ENCODE data around the gene RC3H1. TPM values are rescaled to one million over a fixed set of nuclear protein-coding genes. Genes with fewer than 3 reads are reported as not detected.

The RC3H1 gene
- total and polyA plus RNA-seq, 10 of the 15 experiments (the other 5 are each of a cell fraction or from before 2014, with no cell fraction given): 1.4 to 33.9 (median 11.8) TPM

- BruUV-seq (replicated peaks): no TSS peak
- peaks cover 61% of the 10 kb centered on the region for H3K79me2 ChIP-seq (ENCODE audit: control insufficient read depth, insufficient read depth, low read length)
- intact Hi-C loops (cut with micrococcal nuclease; ENCODE audit: unreplicated experiment): loop anchor here (2.0 to 10.0 kb wide), 2 partner anchors 17 to 139 kb away; partner anchors contain the start of genes GAS5 and ZBTB37
- H4K20me1 ChIP-seq (ENCODE audit: control insufficient read depth, insufficient read depth): no peaks in the 10 kb centered on the region; the same call in 1 of the 2 replicates
- TF ChIP-seq REST (IDR thresholded peaks at IDR 0.05; ENCODE audit: low read depth, low read length) (no peak), IKZF2 (IDR thresholded peaks at IDR 0.05) (no peak), ESRRA (IDR thresholded peaks at IDR 0.05; ENCODE audit: low read length) (no peak), CBX3 (IDR thresholded peaks at IDR 0.05; ENCODE audit: borderline replicate concordance, low read depth) (no peak), POLR2AphosphoS2 (IDR thresholded peaks at IDR 0.05; ENCODE audit: low read depth, low read length) (no peak), NRF1 (conservative IDR thresholded peaks at IDR 0.05; ENCODE audit: low read depth, low read length) (no peak), ZBED1 (IDR thresholded peaks at IDR 0.05; ENCODE audit: borderline replicate concordance) (no peak), SMAD5 (IDR thresholded peaks at IDR 0.05; ENCODE audit: low read depth) (no peak), FOS (IDR thresholded peaks at IDR 0.05; ENCODE audit: borderline replicate concordance, extremely low read depth, insufficient read length) (no peak), ZNF687 (IDR thresholded peaks at IDR 0.05) (no peak), TCF3 (IDR thresholded peaks at IDR 0.05; ENCODE audit: borderline replicate concordance, insufficient read depth, low read depth, low read length) (no peak), RELA (IDR thresholded peaks at IDR 0.05; ENCODE audit: borderline replicate concordance, partially characterized antibody) (no peak)
- H3K4me3 ChIP-seq: no peak overlapping the region
- no peak overlapping the region for H3K27ac ChIP-seq (ENCODE audit: control insufficient read depth, insufficient read depth)
- DNase-seq (ENCODE audit: low read depth, low spot score) (no peak), ATAC-seq (no peak), FAIRE-seq (no peak)
- no peak overlapping the region for H3K9ac ChIP-seq (ENCODE audit: control insufficient read depth, insufficient read depth, low read length)
- H3K9me3 ChIP-seq (replicated peaks; ENCODE audit: control insufficient read depth, insufficient read depth, low read length): peaks cover 2% of the 10 kb centered on the region; the same call in 2 of the 3 replicates
- 100% methylated on average over 4 of the region's 4 CpGs for WGBS (ENCODE audit: insufficient coverage, insufficient replicate concordance, low lambda C conversion rate, missing lambda C conversion rate)
- peaks cover 10% of the 10 kb centered on the region for H3K4me1 ChIP-seq (ENCODE audit: control insufficient read depth, insufficient read depth, low read length)
- H3K27me3 ChIP-seq (replicated peaks in 1 of 2; ENCODE audit: control insufficient read depth in 2 of 2, insufficient read depth in 2 of 2, low read length in 1 of 2): no peaks in the 10 kb centered on the region
- POLR2A ChIA-PET: interaction anchor here (2.7 kb wide), 1 partner anchor 19 kb away, joined by 16 read pairs; the partner anchor contains the start of gene RC3H1
- peaks cover 0 to 5% of the 10 kb centered on the region in 2 experiments; a peak in 1 of 4 replicates for H3K36me3 ChIP-seq (ENCODE audit: control insufficient read depth in 2 of 2, insufficient read depth in 2 of 2, low read length in 1 of 2)
- RAD21 ChIA-PET (ENCODE audit: unreplicated experiment): interaction anchor here (1.1 to 1.6 kb wide), 2 partner anchors 17 to 134 kb away, joined by 4 to 8 read pairs; no protein-coding TSS in a partner anchor
- in situ Hi-C loops (cut with MboI): no loop called here
- SMC1A ChIA-PET (ENCODE audit: uncharacterized antibody, unreplicated experiment): interaction anchor here (1.7 to 2.1 kb wide), 2 partner anchors 12 to 15 kb away, joined by 7 to 16 read pairs; no protein-coding TSS in a partner anchor
- no peak overlapping the region for H3K4me2 ChIP-seq (ENCODE audit: control insufficient read depth, insufficient read depth)
- CTCF ChIA-PET: no interaction called here
- no peak overlapping the region for H2AFZ ChIP-seq (ENCODE audit: control insufficient read depth, low read depth, low read length)
Observed at GRCh38 chr1:174003867-174004266, 18.3 kb downstream of the RC3H1 start.
